HG02588 (cell line): ENCODE results near the gene STMP1.
"Not testable (repeated sequence)": the region's sequence is repeated elsewhere in the genome, so short reads cannot be mapped to it uniquely, and the experiment has no call there.

ENCODE experiments used
- ATAC-seq: cut with Tn5 transposase; IDR thresholded peaks from one replicate; pipeline ENCODE4 v1.9.1; 2021; ENCODE audit warnings: mild to moderate bottlenecking, moderate library complexity; ENCODE audit not compliant: unreplicated experiment

STMP1 gene

GRCh38 chr7:135664046-135664589, 1.8 kb downstream of the STMP1 start:
- no peak for ATAC-seq

GRCh38 chr7:135665042-135665441, 2.7 kb downstream of the STMP1 start:
- no peak for ATAC-seq

DNA sequence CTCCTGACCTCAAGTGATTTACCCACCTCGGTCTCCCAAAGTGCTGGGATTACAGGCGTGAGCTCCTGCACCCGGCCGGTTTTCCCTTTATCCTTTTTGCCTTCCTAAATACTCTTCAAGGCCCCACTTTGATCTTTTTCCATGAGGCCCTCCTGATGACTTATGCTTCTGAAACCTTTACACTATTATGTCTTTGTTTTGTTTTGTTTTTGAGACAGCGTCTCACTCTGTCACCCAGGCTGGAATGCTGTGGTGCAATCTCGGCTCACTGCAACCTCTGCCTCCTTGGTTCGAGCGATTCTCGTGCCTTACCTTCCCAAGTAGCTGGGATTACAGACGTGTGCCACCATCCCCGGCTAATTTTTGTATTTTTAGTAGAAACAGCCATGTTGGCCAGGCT, 3.8 kb downstream of the STMP1 start:
- ATAC-seq = no peak

GRCh38 chr7:135666846-135667245, 4.5 kb downstream of the STMP1 start:
- ATAC-seq = no peak

DNA sequence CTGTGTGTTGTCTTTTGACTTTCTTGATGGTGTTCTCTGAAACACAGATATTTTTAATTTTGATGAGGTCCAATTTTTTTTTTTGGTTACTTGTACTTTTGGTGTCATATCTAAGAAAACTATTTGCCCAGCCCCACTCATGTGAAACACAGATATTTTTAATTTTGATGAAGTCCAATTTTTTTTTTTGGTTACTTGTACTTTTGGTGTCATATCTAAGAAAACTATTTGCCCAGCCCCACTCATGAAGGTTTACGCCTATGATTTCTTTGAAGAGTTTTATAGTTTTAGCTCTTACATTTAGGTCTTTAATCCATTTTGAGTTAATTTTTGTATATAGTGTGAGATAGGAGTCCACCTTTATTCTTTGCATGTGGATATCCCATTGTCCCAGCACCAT, 5.3 kb downstream of the STMP1 start:
- not testable (repeated sequence) for ATAC-seq

DNA sequence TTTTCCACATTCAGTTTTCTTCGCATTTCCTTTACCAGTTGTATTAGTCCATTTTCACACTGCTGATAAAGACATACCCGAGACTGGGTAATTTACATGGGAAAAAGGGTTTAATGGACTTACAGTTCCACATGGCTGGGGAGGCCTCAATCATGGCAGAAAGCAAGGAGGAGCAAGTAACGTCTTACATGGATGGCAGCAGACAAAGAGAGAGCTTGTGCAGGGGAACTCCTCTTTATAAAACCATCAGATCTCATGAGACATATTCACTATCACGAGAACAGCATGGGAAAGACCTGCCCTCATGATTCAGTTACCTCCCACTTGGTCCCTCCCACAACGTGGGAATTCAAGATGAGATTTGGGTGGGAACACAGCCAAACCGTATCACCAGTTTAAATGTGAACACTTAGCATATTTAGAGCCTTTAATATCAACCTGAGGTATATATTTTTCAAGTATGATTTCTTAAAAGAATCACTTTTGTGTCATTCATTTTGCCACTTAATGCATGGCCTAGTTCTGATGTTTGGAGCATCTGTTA, 6.6 kb downstream of the STMP1 start:
- not testable (repeated sequence) for ATAC-seq

DNA sequence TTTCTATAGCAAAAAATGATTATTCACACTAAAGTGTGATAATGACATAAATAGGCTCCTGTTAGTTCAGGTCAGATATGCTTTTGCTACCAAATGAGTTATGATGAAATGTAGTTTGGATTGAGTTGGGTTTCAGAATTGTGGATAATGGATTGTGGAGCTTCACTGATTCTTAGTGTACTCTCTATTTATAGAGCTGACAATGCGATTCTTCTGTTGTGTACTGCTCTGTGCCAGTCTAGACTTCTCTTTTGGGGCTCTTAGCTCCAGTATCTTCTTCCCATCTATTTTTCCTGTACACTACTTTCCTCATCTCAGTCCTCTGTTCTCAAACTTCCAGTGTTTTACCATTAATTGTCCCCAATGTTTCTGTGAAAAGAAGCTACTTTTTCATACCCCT, 7.5 kb downstream of the STMP1 start:
- ATAC-seq = no peak

GRCh38 chr7:135670179-135670578, 7.9 kb downstream of the STMP1 start:
- ATAC-seq = no peak

- peak; percentile 71 for ATAC-seq
These were observed 10.4 kb downstream of the STMP1 start for GRCh38 chr7:135672560-135673359.

- no peak for ATAC-seq
These were observed 11.0 kb downstream of the STMP1 start for GRCh38 chr7:135673360-135673706.

- no peak for ATAC-seq
These were observed 16.6 kb downstream of the STMP1 start for GRCh38 chr7:135678612-135679575.

- ATAC-seq = no peak
These were observed 19.4 kb downstream of the STMP1 start for GRCh38 chr7:135681762-135682161.

- no peak for ATAC-seq
These were observed 19.9 kb downstream of the STMP1 start for GRCh38 chr7:135682191-135682590.

DNA sequence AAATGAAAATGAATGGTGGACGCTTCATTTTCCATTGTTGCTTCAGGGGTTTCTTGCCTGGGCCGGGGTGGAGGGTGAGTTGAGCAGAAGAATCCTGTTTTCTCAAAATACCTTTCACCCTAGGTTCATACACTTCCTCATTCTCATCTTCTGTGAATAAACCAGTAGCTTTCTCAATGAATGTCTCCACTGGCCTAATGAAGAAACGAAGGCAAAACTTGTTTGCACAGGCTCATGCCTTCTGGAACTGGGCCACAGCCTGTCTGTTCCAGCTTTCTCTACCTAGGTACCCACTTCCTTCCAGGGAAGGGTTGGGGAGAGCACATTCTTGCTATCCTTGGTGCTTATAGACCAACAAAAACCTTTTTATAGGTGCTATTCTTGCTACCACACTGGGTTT, 21.3 kb downstream of the STMP1 start:
- ATAC-seq = no peak

DNA sequence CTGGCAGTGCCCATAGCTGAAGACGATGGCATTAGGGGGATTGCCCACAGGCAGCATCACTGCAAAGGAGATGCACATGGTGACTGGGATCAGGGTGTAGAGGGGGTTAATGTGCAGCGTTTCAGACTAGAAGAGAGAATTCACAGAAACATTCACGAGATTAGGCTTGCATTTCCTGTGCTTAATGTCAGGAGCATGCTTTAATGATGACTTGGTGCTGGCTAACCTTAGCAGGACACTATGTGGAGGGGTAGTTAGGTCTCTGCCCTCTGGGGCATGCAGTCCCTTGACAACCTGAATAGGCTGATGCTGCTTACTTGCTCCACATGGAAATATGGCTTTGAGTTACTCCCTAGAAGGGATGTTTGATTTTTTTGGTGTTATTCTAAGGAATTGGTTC, 21.8 kb downstream of the STMP1 start:
- no peak for ATAC-seq

- no peak for ATAC-seq
These were observed 22.4 kb downstream of the STMP1 start for GRCh38 chr7:135684699-135685098.

GRCh38 chr7:135685306-135686084, 23.2 kb downstream of the STMP1 start:
- ATAC-seq = no peak

DNA sequence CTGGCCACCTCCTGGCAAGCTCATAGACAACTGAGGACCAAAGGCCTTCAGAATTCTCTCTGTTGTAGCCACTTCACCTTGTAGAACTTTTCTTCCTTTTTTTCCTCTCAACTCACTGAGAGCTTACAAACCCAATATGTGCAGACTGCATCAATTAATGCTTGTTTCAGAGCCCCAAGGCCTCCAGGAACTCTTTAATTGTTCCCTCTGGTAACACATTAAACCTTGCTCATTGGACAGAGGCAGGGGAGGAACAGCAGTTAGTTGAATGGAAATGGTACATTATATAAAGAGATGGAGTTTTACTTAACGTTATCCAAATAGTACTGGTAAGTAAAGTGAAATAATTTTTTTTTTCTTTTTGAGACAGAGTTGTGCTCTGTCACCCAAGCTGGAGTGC, 25.2 kb downstream of the STMP1 start:
- ATAC-seq = no peak

DNA sequence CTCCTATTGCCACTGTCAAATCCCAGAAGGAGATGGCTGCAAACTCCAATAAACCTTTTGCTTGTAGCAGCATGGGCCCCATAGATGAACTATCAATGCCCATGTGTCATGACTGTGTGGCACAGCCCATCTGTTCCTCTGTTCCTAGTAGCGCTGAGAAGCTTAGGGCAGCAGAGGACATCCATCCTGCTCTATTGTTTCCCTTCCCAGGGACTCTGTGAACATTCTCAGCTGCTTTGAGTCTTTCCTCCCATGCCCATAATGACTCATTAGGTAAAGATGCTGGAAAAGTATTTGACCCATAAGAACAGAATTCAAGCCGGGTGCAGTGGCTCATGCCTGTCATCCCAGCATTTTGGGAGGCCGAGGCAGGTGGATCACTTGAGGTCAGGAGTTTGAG, 28.3 kb downstream of the STMP1 start:
- no peak for ATAC-seq

DNA sequence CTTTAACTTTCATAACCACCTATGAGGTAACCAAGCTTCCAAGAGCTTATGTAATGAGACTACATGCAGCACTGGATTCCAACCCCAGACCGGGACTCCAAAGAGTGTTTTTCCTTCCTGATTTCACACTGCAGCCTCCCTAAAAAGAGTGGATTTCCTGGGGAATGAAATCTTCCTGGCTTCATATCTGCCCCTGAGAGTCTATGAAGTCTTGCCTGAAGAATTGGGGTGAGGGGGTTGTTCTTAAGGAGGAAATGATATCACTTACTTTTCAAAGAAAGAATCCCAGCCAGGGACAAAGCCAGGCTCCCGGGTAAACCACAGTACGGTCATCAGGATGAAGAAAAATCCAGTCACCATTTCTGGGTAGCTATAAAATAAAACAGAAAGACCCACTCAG, 29.7 kb downstream of the STMP1 start:
- ATAC-seq = no peak

DNA sequence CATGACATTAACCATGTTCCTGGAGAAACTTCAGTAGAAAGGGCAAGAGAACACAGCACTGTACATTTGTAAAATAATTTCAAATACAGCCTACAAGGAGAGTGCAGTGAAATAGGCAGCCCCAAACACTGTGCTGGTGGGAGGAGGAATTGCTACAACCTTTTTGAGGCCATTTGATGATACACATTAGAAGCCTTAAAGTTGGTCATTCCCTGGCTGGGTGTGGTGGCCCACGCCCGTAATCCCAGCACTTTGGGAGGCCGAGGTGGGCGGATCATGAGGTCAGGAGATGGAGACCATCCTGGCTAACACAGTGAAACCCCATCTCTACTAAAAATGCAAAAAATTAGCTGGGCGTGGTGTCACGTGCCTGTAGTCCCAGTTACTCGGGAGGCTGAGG, 30.3 kb downstream of the STMP1 start:
- ATAC-seq = not testable (repeated sequence)
